ENCODE results near the gene ETV6. TPM values are rescaled to one million over a fixed set of nuclear protein-coding genes. Genes with fewer than 3 reads are reported as not detected.

Gene ETV6
- total RNA-seq, 2 experiments from 2014 or later: 28.5 to 30.2 TPM

GRCh38 chr12:11767798-11768197 lies 118.3 kb downstream of the ETV6 start:
- H3K4me3 ChIP-seq (ENCODE audit: low read length): no peak overlapping the region
- Mint-ChIP-seq H3K4me1 (ENCODE audit: low read depth) (peaks cover 94% of the 10 kb centered on the region), H3K4me3 (no peak overlapping the region), H3K9me3 (no peaks in the 10 kb centered on the region), H3K27me3 (no peaks in the 10 kb centered on the region), H3K36me3 (ENCODE audit: low read depth) (peaks cover 7% of the 10 kb centered on the region), H3K27ac (peak overlapping the region; percentile 80)
- ATAC-seq (ENCODE audit: poor library complexity) (no peak), DNase-seq (no peak)
- TF ChIP-seq CTCF (IDR thresholded peaks at IDR 0.05): no peak
- H3K4me1 ChIP-seq (ENCODE audit: insufficient read depth, low read length): peaks cover 31% of the 10 kb centered on the region
- no peaks in the 10 kb centered on the region for H3K9me3 ChIP-seq (ENCODE audit: control insufficient read depth in 1 of 2, insufficient read depth in 1 of 2, low read length in 2 of 2)
- intact Hi-C loops (cut with DNase I, micrococcal nuclease): loop anchor here in 1 of 2 experiments (5.0 kb wide), 1 partner anchor 35 kb away; no protein-coding TSS in a partner anchor
- H3K27ac ChIP-seq (ENCODE audit: low read depth in 1 of 2, low read length in 2 of 2): no peak overlapping the region
- H3K27me3 ChIP-seq (ENCODE audit: control insufficient read depth in 1 of 2, insufficient read depth in 2 of 2, low read length in 2 of 2): no peaks in the 10 kb centered on the region
- ChIA-PET POLR2A (no interaction called here), CTCF (no interaction called here)
- H3K36me3 ChIP-seq (ENCODE audit: insufficient read depth, low read length): no peaks in the 10 kb centered on the region

DNA sequence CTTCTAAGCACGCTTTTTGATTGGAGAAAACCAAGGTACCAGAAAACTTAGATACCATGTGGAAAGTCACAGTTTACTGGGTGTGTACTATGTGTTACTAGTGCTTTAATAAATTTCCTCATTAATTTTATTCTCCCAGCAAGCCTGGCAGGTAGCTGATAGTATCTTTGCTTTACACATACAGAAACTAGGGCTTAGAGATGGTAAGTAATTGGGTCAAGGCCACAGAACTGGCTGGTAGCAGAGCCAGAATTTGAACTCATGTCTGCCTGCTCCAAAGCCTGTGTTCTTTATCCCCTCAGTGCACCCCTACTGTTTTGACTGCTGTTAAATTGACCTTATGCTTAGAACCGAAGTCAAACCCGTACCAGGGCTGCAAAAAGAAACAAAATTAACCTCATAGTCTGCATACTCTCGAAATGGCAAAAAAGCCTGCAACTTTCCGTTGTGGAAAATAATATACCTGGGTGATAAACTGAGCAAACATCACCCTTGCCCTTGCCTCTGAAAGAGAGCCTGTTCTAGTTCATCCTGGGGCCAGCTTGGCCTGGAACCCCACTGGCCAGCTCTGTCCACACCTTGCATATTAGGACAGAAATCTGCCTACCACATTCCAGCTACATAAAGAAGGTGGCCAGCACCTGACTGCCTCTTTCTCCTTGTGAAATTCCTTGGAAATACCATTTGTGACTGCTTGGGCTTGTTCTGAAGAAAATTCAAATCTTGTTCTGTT lies 118.9 kb downstream of the ETV6 start:
- no peak overlapping the region for H3K4me3 Mint-ChIP-seq
- ChIA-PET CTCF (no interaction called here), POLR2A (no interaction called here)
- no peaks in the 10 kb centered on the region for H3K36me3 ChIP-seq (ENCODE audit: insufficient read depth, low read length)
- peak overlapping the region; percentile 25 for H3K27ac Mint-ChIP-seq
- no peaks in the 10 kb centered on the region for H3K27me3 ChIP-seq (ENCODE audit: control insufficient read depth in 1 of 2, insufficient read depth in 2 of 2, low read length in 2 of 2)
- no peaks in the 10 kb centered on the region for H3K27me3 Mint-ChIP-seq
- H3K4me1 ChIP-seq (ENCODE audit: insufficient read depth, low read length): peaks cover 31% of the 10 kb centered on the region
- TF ChIP-seq CTCF (IDR thresholded peaks at IDR 0.05): no peak
- H3K4me3 ChIP-seq (ENCODE audit: low read length): no peak overlapping the region
- ATAC-seq (ENCODE audit: poor library complexity): no peak
- peaks cover 7% of the 10 kb centered on the region for H3K36me3 Mint-ChIP-seq (ENCODE audit: low read depth)
- intact Hi-C loops (cut with DNase I, micrococcal nuclease): loop anchor here in 1 of 2 experiments (5.0 kb wide), 1 partner anchor 36 kb away; no protein-coding TSS in a partner anchor
- no peaks in the 10 kb centered on the region for H3K9me3 ChIP-seq (ENCODE audit: control insufficient read depth in 1 of 2, insufficient read depth in 1 of 2, low read length in 2 of 2)
- no peaks in the 10 kb centered on the region for H3K9me3 Mint-ChIP-seq
- H3K4me1 Mint-ChIP-seq (ENCODE audit: low read depth): peaks cover 91% of the 10 kb centered on the region
- no peak overlapping the region for H3K27ac ChIP-seq (ENCODE audit: low read depth in 1 of 2, low read length in 2 of 2)
- DNase-seq: no peak

- DNase-seq (peak in 5 of 14 experiments; percentile 10 to 49 (median 45)), ATAC-seq (ENCODE audit: poor library complexity) (peak; percentile 18)
- Histone ChIP-seq H3K27ac (ENCODE audit: low read depth in 1 of 2, low read length in 2 of 2) (no peak overlapping the region), H3K9me3 (ENCODE audit: control insufficient read depth in 1 of 2, insufficient read depth in 1 of 2, low read length in 2 of 2) (no peaks in the 10 kb centered on the region), H3K27me3 (ENCODE audit: control insufficient read depth in 1 of 2, insufficient read depth in 2 of 2, low read length in 2 of 2) (no peaks in the 10 kb centered on the region), H3K4me3 (ENCODE audit: low read length) (no peak overlapping the region), H3K36me3 (ENCODE audit: insufficient read depth, low read length) (no peaks in the 10 kb centered on the region), H3K4me1 (ENCODE audit: insufficient read depth, low read length) (peaks cover 39% of the 10 kb centered on the region)
- peak overlapping the region; percentile 25 for H3K27ac Mint-ChIP-seq
- H3K9me3 Mint-ChIP-seq: no peaks in the 10 kb centered on the region
- ChIA-PET POLR2A (no interaction called here), CTCF (interaction anchor here (0.6 to 1.2 kb wide), 2 partner anchors 15 to 192 kb away, joined by 3 read pairs; no protein-coding TSS in a partner anchor)
- no peak for TF ChIP-seq CTCF (IDR thresholded peaks at IDR 0.05)
- intact Hi-C loops (cut with DNase I, micrococcal nuclease): loop anchor here in 1 of 2 experiments (5.0 kb wide), 2 partner anchors 38 to 118 kb away; no protein-coding TSS in a partner anchor
- H3K4me3 Mint-ChIP-seq: peak overlapping the region; percentile 11
- peaks cover 15% of the 10 kb centered on the region for H3K36me3 Mint-ChIP-seq (ENCODE audit: low read depth)
- peaks cover 92% of the 10 kb centered on the region for H3K4me1 Mint-ChIP-seq (ENCODE audit: low read depth)
- no peaks in the 10 kb centered on the region for H3K27me3 Mint-ChIP-seq
Observed at GRCh38 chr12:11769723-11770514, 120.4 kb downstream of the ETV6 start.
